ENCODE results near the gene CTNNBL1.

The CTNNBL1 gene

GRCh38 chr20:37886851-37887297 is 193.0 kb downstream of the CTNNBL1 start:
- no peak for TF ChIP-seq CTCF (IDR thresholded peaks at IDR 0.05; ENCODE audit: low read length, missing control alignments)
- no peak for DNase-seq (ENCODE audit: low read depth)
- no peak overlapping the region for H3K4me3 ChIP-seq (replicated peaks; ENCODE audit: low read depth, low read length)

- no peak for TF ChIP-seq CTCF (IDR thresholded peaks at IDR 0.05; ENCODE audit: low read length, missing control alignments)
- no peak overlapping the region for H3K4me3 ChIP-seq (replicated peaks; ENCODE audit: low read depth, low read length)
- no peak for DNase-seq (ENCODE audit: low read depth)
These were observed 194.8 kb downstream of the CTNNBL1 start for GRCh38 chr20:37888641-37889040.

- no peak for TF ChIP-seq CTCF (IDR thresholded peaks at IDR 0.05; ENCODE audit: low read length, missing control alignments)
- no peak overlapping the region for H3K4me3 ChIP-seq (replicated peaks; ENCODE audit: low read depth, low read length)
- DNase-seq (ENCODE audit: low read depth): no peak
These were observed 196.3 kb downstream of the CTNNBL1 start for GRCh38 chr20:37890108-37890507.

- no peak for DNase-seq (ENCODE audit: low read depth)
- no peak overlapping the region for H3K4me3 ChIP-seq (replicated peaks; ENCODE audit: low read depth, low read length)
- no peak for TF ChIP-seq CTCF (IDR thresholded peaks at IDR 0.05; ENCODE audit: low read length, missing control alignments)
These were observed 196.8 kb downstream of the CTNNBL1 start for GRCh38 chr20:37890643-37891042.

GRCh38 chr20:37892001-37892400 is 198.2 kb downstream of the CTNNBL1 start:
- no peak for TF ChIP-seq CTCF (IDR thresholded peaks at IDR 0.05; ENCODE audit: low read length, missing control alignments)
- no peak for DNase-seq (ENCODE audit: low read depth)

GRCh38 chr20:37893566-37894241 is 199.9 kb downstream of the CTNNBL1 start:
- no peak for DNase-seq (ENCODE audit: low read depth)
- no peak for TF ChIP-seq CTCF (IDR thresholded peaks at IDR 0.05; ENCODE audit: low read length, missing control alignments)
- H3K4me3 ChIP-seq (replicated peaks; ENCODE audit: low read depth, low read length): no peak overlapping the region

More at GRCh38 chr20:37892001-37892400, 198.2 kb downstream of the CTNNBL1 start:
- H3K4me3 ChIP-seq (replicated peaks; ENCODE audit: low read depth, low read length): no peak overlapping the region

- no peak overlapping the region for H3K4me3 ChIP-seq (replicated peaks; ENCODE audit: low read depth, low read length)
- no peak for TF ChIP-seq CTCF (IDR thresholded peaks at IDR 0.05; ENCODE audit: low read length, missing control alignments)
- DNase-seq (ENCODE audit: low read depth): no peak
These were observed 200.6 kb downstream of the CTNNBL1 start for GRCh38 chr20:37894454-37894853.
